RWPE1 (cell line): ENCODE results near the gene TSHR.
"Not testable (repeated sequence)": the region's sequence is repeated elsewhere in the genome, so short reads cannot be mapped to it uniquely, and the experiment has no call there.

Experiments
- CTCF ChIA-PET: fragments of 350-600 bp; sonication (Branson Sonifier 250); formaldehyde crosslinking; extraction: SDS; loops from one replicate; lab custom pipeline; 2021; lab: Yijun Ruan, JAX
- POLR2A ChIA-PET: fragments of 400-600 bp; formaldehyde crosslinking; extraction: SDS; loops from one replicate; lab custom pipeline; 2020; ENCODE audit warnings: antibody characterized with exemption; ENCODE audit not compliant: low non-redundant PET; lab: Yijun Ruan, JAX
- DNase-seq: peaks from one replicate; pipeline ENCODE4 v3.0.0; 2012; ENCODE audit warnings: low spot score
- H3K27ac ChIP-seq: fragments of 450-650 bp; 2 replicates; pipeline ENCODE4 v1.5.1; 2017
- CTCF ChIP-seq: fragments of 450-650 bp; conservative IDR thresholded peaks from 2 replicates; pipeline ENCODE4 v1.5.1; 2017; ENCODE audit warnings: low read depth, mild to moderate bottlenecking

The TSHR gene

GRCh38 chr14:81110186-81110585, 154.8 kb downstream of the TSHR start:
- CTCF ChIA-PET: no interaction called here
- TF ChIP-seq CTCF: no peak
- POLR2A ChIA-PET: no interaction called here

GRCh38 chr14:81113176-81113575, 157.8 kb downstream of the TSHR start:
- DNase-seq: no peak
- CTCF ChIA-PET: no interaction called here
- no peak overlapping the region for H3K27ac ChIP-seq
- TF ChIP-seq CTCF: no peak
- POLR2A ChIA-PET: no interaction called here

More at GRCh38 chr14:81110186-81110585, 154.8 kb downstream of the TSHR start:
- H3K27ac ChIP-seq: no peak overlapping the region
- DNase-seq: no peak

- H3K27ac ChIP-seq, CTCF ChIA-PET, DNase-seq, POLR2A ChIA-PET: not testable (repeated sequence)
Observed at GRCh38 chr14:81113945-81114820, 158.8 kb downstream of the TSHR start.

- H3K27ac ChIP-seq: no peak overlapping the region
- no peak for DNase-seq
- TF ChIP-seq CTCF: no peak
- CTCF ChIA-PET: no interaction called here
- POLR2A ChIA-PET: no interaction called here
Observed at GRCh38 chr14:81120501-81120900, 165.1 kb downstream of the TSHR start.

GRCh38 chr14:81122326-81122725, 166.9 kb downstream of the TSHR start:
- no peak for TF ChIP-seq CTCF
- H3K27ac ChIP-seq: no peak overlapping the region
- ChIA-PET CTCF (interaction anchor here (0.7 kb wide), 1 partner anchor 1687 kb away, joined by 3 read pairs; no protein-coding TSS in a partner anchor), POLR2A (no interaction called here)
- DNase-seq: no peak

- no peak overlapping the region for H3K27ac ChIP-seq
- ChIA-PET POLR2A (no interaction called here), CTCF (no interaction called here)
- TF ChIP-seq CTCF: no peak
- no peak for DNase-seq
Observed at GRCh38 chr14:81123811-81124210, 168.4 kb downstream of the TSHR start.

- CTCF ChIA-PET: no interaction called here
- no peak for TF ChIP-seq CTCF
- POLR2A ChIA-PET: no interaction called here
- H3K27ac ChIP-seq: no peak overlapping the region
- DNase-seq: no peak
Observed at GRCh38 chr14:81125536-81125935, 170.1 kb downstream of the TSHR start.
